Activated effector memory CD4-positive, alpha-beta T cell treated with anti-CD3 and anti-CD28 coated beads, Interleukin-2, amount 50 U/mL, for 16 hours (primary cell): ENCODE results near the gene RAB10.
"Not testable (repeated sequence)": the region's sequence is repeated elsewhere in the genome, so short reads cannot be mapped to it uniquely, and the experiment has no call there.

ENCODE experiments used
- DNase-seq: peaks from one replicate; pipeline ENCODE4 v3.0.0-alpha.2; 2020

The RAB10 gene

GRCh38 chr2:26100384-26100783 is 66.5 kb downstream of the RAB10 start:
- DNase-seq, result no peak

GRCh38 chr2:26103752-26104151 is 69.9 kb downstream of the RAB10 start:
- no peak for DNase-seq

GRCh38 chr2:26108701-26109100 is 74.8 kb downstream of the RAB10 start:
- not testable (repeated sequence) for DNase-seq

- DNase-seq, result no peak
Measured at GRCh38 chr2:26112201-26112600, 78.3 kb downstream of the RAB10 start.

GRCh38 chr2:26114151-26114550 is 80.3 kb downstream of the RAB10 start:
- no peak for DNase-seq

- no peak for DNase-seq
Measured at GRCh38 chr2:26118682-26119081, 84.8 kb downstream of the RAB10 start.

- DNase-seq, result no peak
Measured at GRCh38 chr2:26119521-26119920, 85.6 kb downstream of the RAB10 start.

- DNase-seq, result no peak
Measured at GRCh38 chr2:26122630-26123029, 88.7 kb downstream of the RAB10 start.

- DNase-seq, result no peak
Measured at GRCh38 chr2:26123426-26123825, 89.5 kb downstream of the RAB10 start.

- DNase-seq, result no peak
Measured at GRCh38 chr2:26126074-26126473, 92.2 kb downstream of the RAB10 start.

- DNase-seq, result no peak
Measured at GRCh38 chr2:26128176-26128575, 94.3 kb downstream of the RAB10 start.

- DNase-seq, result no peak
Measured at GRCh38 chr2:26130763-26131162, 96.9 kb downstream of the RAB10 start.

- DNase-seq, result no peak
Measured at GRCh38 chr2:26136451-26136850, 102.6 kb downstream of the RAB10 start.

GRCh38 chr2:26139269-26140183 is 105.6 kb downstream of the RAB10 start:
- DNase-seq, result no peak

GRCh38 chr2:26141145-26141769 is 107.4 kb downstream of the RAB10 start:
- no peak for DNase-seq

GRCh38 chr2:26144031-26144430 is 110.1 kb downstream of the RAB10 start:
- DNase-seq, result no peak

GRCh38 chr2:26144953-26145680 is 111.2 kb downstream of the RAB10 start:
- DNase-seq, result peak; percentile 85

- no peak for DNase-seq
Measured at GRCh38 chr2:26148501-26148900, 114.6 kb downstream of the RAB10 start.

GRCh38 chr2:26150243-26150642 is 116.4 kb downstream of the RAB10 start:
- no peak for DNase-seq

- DNase-seq, result no peak
Measured at GRCh38 chr2:26157580-26157979, 123.7 kb downstream of the RAB10 start.

GRCh38 chr2:26161926-26162325 is 128.0 kb downstream of the RAB10 start:
- no peak for DNase-seq

GRCh38 chr2:26162963-26163362 is 129.1 kb downstream of the RAB10 start:
- DNase-seq, result no peak

GRCh38 chr2:26164231-26164630 is 130.3 kb downstream of the RAB10 start:
- no peak for DNase-seq
